Smooth muscle cell (in vitro differentiated cells): ENCODE results near the gene POU2F2. TPM values are rescaled to one million over a fixed set of nuclear protein-coding genes. Genes with fewer than 3 reads are reported as not detected.
"Not testable (repeated sequence)": the region's sequence is repeated elsewhere in the genome, so short reads cannot be mapped to it uniquely, and the experiment has no call there.

Experiments used
- DNase-seq: peaks from one replicate; lab custom pipeline; 2025; ENCODE audit not compliant: unreplicated experiment; lab: John Stamatoyannopoulos, UW
- H2AFZ ChIP-seq: fragments of 200-600 bp; sonication (generic); 2 replicates; pipeline ENCODE4 v1.6.0; 2016; ENCODE audit warnings: antibody characterized with exemption, low read depth, mild to moderate bottlenecking
- H3F3A ChIP-seq: fragments of 200-600 bp; sonication (generic); 2 replicates; pipeline ENCODE4 v1.6.0; 2017; ENCODE audit warnings: antibody characterized with exemption, low read depth
- H3K27ac ChIP-seq: fragments of 200-600 bp; sonication (generic); 2 replicates; pipeline ENCODE4 v1.5.1; 2016; ENCODE audit warnings: low read depth, mild to moderate bottlenecking
- H3K27me3 ChIP-seq: fragments of 200-600 bp; sonication (generic); 2 replicates; pipeline ENCODE4 v1.6.1; 2016; ENCODE audit warnings: low read depth, mild to moderate bottlenecking
- H3K36me3 ChIP-seq: fragments of 200-600 bp; sonication (generic); 2 replicates; pipeline ENCODE4 v1.5.1; 2016; ENCODE audit warnings: low read depth
- H3K4me1 ChIP-seq: fragments of 200-600 bp; sonication (generic); 2 replicates; pipeline ENCODE4 v1.5.1; 2016; ENCODE audit warnings: low read depth
- H3K4me2 ChIP-seq: fragments of 200-600 bp; sonication (generic); 2 replicates; pipeline ENCODE4 v1.6.0; 2016; ENCODE audit warnings: mild to moderate bottlenecking
- H3K4me3 ChIP-seq: fragments of 200-600 bp; sonication (generic); 2 replicates; pipeline ENCODE4 v1.5.1; 2016; ENCODE audit warnings: mild to moderate bottlenecking
- H3K79me2 ChIP-seq: fragments of 200-600 bp; sonication (generic); 2 replicates; pipeline ENCODE4 v1.6.0; 2016; ENCODE audit warnings: low read depth, mild to moderate bottlenecking
- H3K9ac ChIP-seq: fragments of 200-600 bp; sonication (generic); 2 replicates; pipeline ENCODE4 v1.6.0; 2016; ENCODE audit warnings: low read depth
- H3K9me3 ChIP-seq: fragments of 200-600 bp; sonication (generic); replicated peaks from 2 replicates; pipeline ENCODE4 v1.5.1; 2016; ENCODE audit warnings: low read depth
- H4K20me1 ChIP-seq: fragments of 200-600 bp; sonication (generic); 2 replicates; pipeline ENCODE4 v1.6.0; 2016; ENCODE audit warnings: low read depth
- WGBS: methylation state at CpG from one replicate; pipeline ENCODE4 v1.1.7; 2016; ENCODE audit warnings: low lambda C conversion rate; 5-methylcytosine and 5-hydroxymethylcytosine counted together
- polyA plus RNA-seq: library from polyadenylated mRNA; unstranded; fragments of >200 nt; fragmentation: Nextera tagmentation; extraction: Ambion mirVana; gene quantifications from 2 replicates; pipeline ENCODE4 v1.2.1, GENCODE V29; 2016
- total RNA-seq: library from RNA; depleted of rRNA; stranded (reverse); fragments of >200 nt; gene quantifications from 2 replicates; pipeline ENCODE4 v1.2.3, GENCODE V29; 2014
- TF ChIP-seq, protein P1 (sequence below): fragments of 200-600 bp; sonication (generic); IDR thresholded peaks from 2 replicates; pipeline ENCODE4 v1.5.1; 2017; ENCODE audit warnings: borderline replicate concordance, mild to moderate bottlenecking, antibody characterized with exemption; ENCODE audit not compliant: insufficient read depth, poor library complexity, severe bottlenecking

POU2F2 gene
- total and polyA plus RNA-seq, 2 experiments from 2014 or later, result 0.99 to 6.3 TPM

DNA sequence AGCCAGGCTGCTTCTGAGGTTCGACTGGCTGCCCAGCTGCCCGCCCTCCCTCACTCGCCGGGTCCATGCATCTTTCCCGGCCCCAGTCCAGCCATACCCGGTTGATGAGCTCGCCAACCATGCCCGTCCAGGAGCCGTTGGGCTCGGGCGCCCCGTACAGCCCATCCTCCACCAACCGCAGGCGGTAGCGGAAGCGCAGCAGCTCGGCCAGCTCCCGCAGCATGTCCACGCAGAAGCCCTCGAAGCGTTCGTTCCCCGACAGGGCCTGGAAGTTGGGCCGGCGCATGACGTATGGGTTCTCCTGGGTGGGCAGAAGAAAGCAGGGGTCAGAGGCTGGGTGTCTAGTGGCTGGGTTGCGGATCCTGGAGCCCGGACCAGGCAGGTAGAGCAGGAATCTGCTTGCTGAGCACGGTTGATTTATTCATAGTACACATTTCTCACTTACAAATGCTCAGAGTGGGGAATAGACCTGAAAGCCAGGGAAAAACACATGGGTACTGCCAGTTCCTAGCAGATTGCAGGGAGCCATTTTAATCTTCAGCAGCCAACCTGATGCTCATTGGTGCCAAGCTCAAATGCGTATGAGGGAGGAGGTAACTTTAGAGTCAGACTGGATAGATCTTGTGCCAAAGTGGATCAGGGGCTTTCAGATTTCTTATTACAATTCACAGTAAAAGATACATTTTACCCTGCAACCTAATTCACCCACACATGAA is 89.6 kb downstream of the POU2F2 start:
- Histone ChIP-seq H3K36me3 (no peaks in the 10 kb centered on the region), H3K4me2 (no peak overlapping the region), H2AFZ (no peak overlapping the region), H3K9me3 (no peaks in the 10 kb centered on the region), H3K9ac (no peak overlapping the region), H3K4me3 (no peak overlapping the region), H3K27ac (no peak overlapping the region), H3K79me2 (no peaks in the 10 kb centered on the region), H4K20me1 (no peaks in the 10 kb centered on the region), H3K27me3 (no peaks in the 10 kb centered on the region), H3K4me1 (no peaks in the 10 kb centered on the region), H3F3A (no peaks in the 10 kb centered on the region)
- DNase-seq, result no peak
- WGBS, result 96% methylated on average over 30 of the region's 30 CpGs
- TF ChIP-seq, protein P1, sequence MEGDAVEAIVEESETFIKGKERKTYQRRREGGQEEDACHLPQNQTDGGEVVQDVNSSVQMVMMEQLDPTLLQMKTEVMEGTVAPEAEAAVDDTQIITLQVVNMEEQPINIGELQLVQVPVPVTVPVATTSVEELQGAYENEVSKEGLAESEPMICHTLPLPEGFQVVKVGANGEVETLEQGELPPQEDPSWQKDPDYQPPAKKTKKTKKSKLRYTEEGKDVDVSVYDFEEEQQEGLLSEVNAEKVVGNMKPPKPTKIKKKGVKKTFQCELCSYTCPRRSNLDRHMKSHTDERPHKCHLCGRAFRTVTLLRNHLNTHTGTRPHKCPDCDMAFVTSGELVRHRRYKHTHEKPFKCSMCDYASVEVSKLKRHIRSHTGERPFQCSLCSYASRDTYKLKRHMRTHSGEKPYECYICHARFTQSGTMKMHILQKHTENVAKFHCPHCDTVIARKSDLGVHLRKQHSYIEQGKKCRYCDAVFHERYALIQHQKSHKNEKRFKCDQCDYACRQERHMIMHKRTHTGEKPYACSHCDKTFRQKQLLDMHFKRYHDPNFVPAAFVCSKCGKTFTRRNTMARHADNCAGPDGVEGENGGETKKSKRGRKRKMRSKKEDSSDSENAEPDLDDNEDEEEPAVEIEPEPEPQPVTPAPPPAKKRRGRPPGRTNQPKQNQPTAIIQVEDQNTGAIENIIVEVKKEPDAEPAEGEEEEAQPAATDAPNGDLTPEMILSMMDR, result no peak

DNA sequence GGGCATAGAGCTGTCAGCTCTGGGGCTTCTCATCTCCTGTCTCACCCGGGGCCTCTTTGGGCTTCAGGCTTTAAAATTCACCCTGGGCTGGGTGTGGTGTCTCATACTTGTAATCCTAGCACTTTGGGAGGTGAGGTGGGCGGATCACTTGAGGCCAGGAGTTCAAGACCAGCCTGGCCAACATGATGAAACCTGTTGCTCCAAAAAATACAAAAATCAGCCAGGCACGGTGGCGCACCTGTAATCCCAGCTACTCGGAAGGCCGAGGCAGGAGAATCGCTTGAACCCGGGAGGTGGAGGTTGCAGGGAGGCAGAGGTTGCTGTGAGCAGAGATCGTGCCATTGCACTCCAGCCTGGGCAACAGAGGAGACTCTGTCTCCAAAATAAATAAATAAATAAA is 91.8 kb downstream of the POU2F2 start:
- H3K27me3 ChIP-seq, result not testable (repeated sequence)
- WGBS, result 90% methylated on average over 9 of the region's 9 CpGs

GRCh38 chr19:42040031-42040430 is 92.2 kb downstream of the POU2F2 start:
- Histone ChIP-seq H3K4me3 (no peak overlapping the region), H3K79me2 (no peaks in the 10 kb centered on the region), H3K27ac (no peak overlapping the region), H4K20me1 (no peaks in the 10 kb centered on the region), H3F3A (no peaks in the 10 kb centered on the region), H3K9ac (no peak overlapping the region), H2AFZ (no peak overlapping the region), H3K36me3 (no peaks in the 10 kb centered on the region), H3K4me1 (no peaks in the 10 kb centered on the region), H3K4me2 (no peak overlapping the region), H3K9me3 (no peaks in the 10 kb centered on the region), H3K27me3 (no peaks in the 10 kb centered on the region)
- no peak for DNase-seq
- TF ChIP-seq, protein P1, result no peak

More for the DNA sequence above, 91.8 kb downstream of the POU2F2 start:
- not testable (repeated sequence) for DNase-seq, H3K27ac ChIP-seq, H4K20me1 ChIP-seq, H3K4me1 ChIP-seq, H3K4me2 ChIP-seq, H2AFZ ChIP-seq, H3K4me3 ChIP-seq, H3K9me3 ChIP-seq, H3K9ac ChIP-seq, H3F3A ChIP-seq, H3K79me2 ChIP-seq, H3K36me3 ChIP-seq

- Histone ChIP-seq H4K20me1 (no peaks in the 10 kb centered on the region), H3K9me3 (no peaks in the 10 kb centered on the region), H3K4me1 (no peaks in the 10 kb centered on the region), H3K4me3 (no peak overlapping the region), H2AFZ (no peak overlapping the region), H3F3A (no peaks in the 10 kb centered on the region), H3K27ac (no peak overlapping the region), H3K4me2 (no peak overlapping the region), H3K27me3 (no peaks in the 10 kb centered on the region), H3K79me2 (no peaks in the 10 kb centered on the region), H3K36me3 (no peaks in the 10 kb centered on the region), H3K9ac (no peak overlapping the region)
- TF ChIP-seq, protein P1, result no peak
- no peak for DNase-seq
- WGBS, result 85% methylated on average over 6 of the region's 6 CpGs
Observed at GRCh38 chr19:42038666-42039065, 93.6 kb downstream of the POU2F2 start.
